ENCODE measurements around the gene ANK3. TPM values are rescaled to one million over a fixed set of nuclear protein-coding genes. Genes with fewer than 3 reads are reported as not detected.

Gene ANK3
- total and polyA plus RNA-seq, 4 experiments from 2014 or later, result 7.2 to 90.1 (median 55.8) TPM

DNA sequence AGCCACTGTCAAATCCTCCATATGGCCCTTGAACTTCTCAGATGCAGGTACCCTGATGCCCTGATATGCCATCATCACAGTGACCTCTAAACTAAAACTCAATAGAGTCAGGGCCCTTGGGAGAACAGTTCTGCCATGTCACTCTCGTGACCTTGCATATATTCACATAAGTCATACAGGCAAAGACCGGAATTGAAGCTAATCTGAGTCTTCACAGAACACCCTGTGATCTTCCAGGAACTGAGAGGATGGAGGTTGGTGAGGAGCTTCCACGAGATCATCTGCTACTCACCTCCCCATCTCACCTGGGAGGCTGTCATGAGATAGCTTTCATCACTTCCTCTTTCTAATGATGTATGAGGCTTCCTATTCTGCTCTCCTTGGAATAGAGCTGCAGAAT, 254.7 kb downstream of the ANK3 start:
- Histone ChIP-seq H3K4me3 (ENCODE audit: low read length in 2 of 2) (no peak overlapping the region), H3K4me1 (ENCODE audit: insufficient read depth, low read length) (no peaks in the 10 kb centered on the region), H3K9me3 (ENCODE audit: control insufficient read depth in 1 of 2, low read length in 2 of 2) (no peaks in the 10 kb centered on the region), H3K27ac (ENCODE audit: low read depth, low read length) (no peak overlapping the region), H3K36me3 (ENCODE audit: insufficient read depth, low read length) (no peaks in the 10 kb centered on the region), H3K27me3 (ENCODE audit: insufficient read depth, low read length) (no peaks in the 10 kb centered on the region)
- H3K36me3 Mint-ChIP-seq, result peaks cover 25 to 40% of the 10 kb centered on the region in 2 donors
- peak overlapping the region in 3 of 7 donors; percentile 4 to 79 (median 71) for H3K27ac Mint-ChIP-seq
- ChIA-PET CTCF (ENCODE audit: partially characterized antibody) (no interaction called here), POLR2A (ENCODE audit: partially characterized antibody) (no interaction called here)
- H3K27me3 Mint-ChIP-seq, result no peaks in the 10 kb centered on the region
- no peaks in the 10 kb centered on the region for H3K9me3 Mint-ChIP-seq
- peaks cover 0 to 4% (median 2%) of the 10 kb centered on the region in 4 donors for H3K4me1 Mint-ChIP-seq
- no peak for DNase-seq
- intact Hi-C loops (cut with micrococcal nuclease), result no loop called here
- no peak overlapping the region for H3K4me3 Mint-ChIP-seq

DNA sequence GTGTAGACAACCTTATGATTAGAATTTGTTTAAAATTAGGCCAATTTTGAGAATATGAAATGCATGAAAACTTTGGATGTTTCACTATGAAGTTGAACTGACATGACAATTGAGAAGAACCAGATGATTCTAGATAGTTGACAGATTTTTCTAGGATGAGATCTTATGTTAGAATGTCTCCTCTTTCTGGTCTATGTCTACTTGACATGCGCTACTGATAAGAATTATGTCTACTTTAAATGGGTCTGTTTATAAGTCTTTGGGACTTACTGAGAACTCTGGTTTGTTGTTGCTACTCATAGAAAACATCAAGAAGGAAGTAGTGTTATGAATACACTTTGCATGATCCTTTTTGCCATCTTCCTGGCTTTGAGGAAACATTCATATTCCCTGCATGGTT, 255.1 kb downstream of the ANK3 start:
- H3K4me3 ChIP-seq (ENCODE audit: low read length in 2 of 2), result no peak overlapping the region
- Mint-ChIP-seq H3K27me3 (no peaks in the 10 kb centered on the region), H3K4me1 (peaks cover 0 to 2% (median under 1%) of the 10 kb centered on the region in 4 donors), H3K36me3 (peaks cover 25 to 40% of the 10 kb centered on the region in 2 donors), H3K4me3 (no peak overlapping the region), H3K27ac (no peak overlapping the region), H3K9me3 (no peaks in the 10 kb centered on the region)
- CTCF ChIA-PET (ENCODE audit: partially characterized antibody), result no interaction called here
- intact Hi-C loops (cut with micrococcal nuclease), result no loop called here
- H3K27me3 ChIP-seq (ENCODE audit: insufficient read depth, low read length), result no peaks in the 10 kb centered on the region
- no peak for DNase-seq
- no peaks in the 10 kb centered on the region for H3K4me1 ChIP-seq (ENCODE audit: insufficient read depth, low read length)
- no peaks in the 10 kb centered on the region for H3K36me3 ChIP-seq (ENCODE audit: insufficient read depth, low read length)
- H3K27ac ChIP-seq (ENCODE audit: low read depth, low read length), result no peak overlapping the region
- POLR2A ChIA-PET (ENCODE audit: partially characterized antibody), result no interaction called here
- H3K9me3 ChIP-seq (ENCODE audit: control insufficient read depth in 1 of 2, low read length in 2 of 2), result no peaks in the 10 kb centered on the region

DNA sequence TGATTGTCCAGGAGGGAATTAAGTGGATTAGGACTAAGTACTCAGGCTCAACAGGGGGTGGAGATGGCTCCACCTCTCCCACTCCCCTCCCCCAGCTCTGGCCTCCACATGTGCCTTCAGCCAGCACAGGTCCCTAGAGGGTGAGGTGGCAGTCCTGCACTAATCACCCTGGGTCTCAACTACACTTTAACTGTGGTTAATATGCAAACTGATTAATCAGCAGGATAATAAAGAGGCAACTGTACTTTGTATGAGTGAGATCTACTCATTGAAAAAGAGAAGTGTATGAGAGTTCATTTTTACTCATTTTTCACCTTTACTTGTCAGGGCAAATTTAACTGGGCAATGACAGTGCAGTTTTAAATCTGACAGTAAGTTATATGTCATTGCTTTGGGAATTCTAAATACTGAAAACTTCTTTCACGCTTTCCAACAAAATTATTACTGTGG, 259.5 kb downstream of the ANK3 start:
- no peak for DNase-seq
- Histone ChIP-seq H3K4me3 (ENCODE audit: low read length in 2 of 2) (no peak overlapping the region), H3K27me3 (ENCODE audit: insufficient read depth, low read length) (no peaks in the 10 kb centered on the region), H3K4me1 (ENCODE audit: insufficient read depth, low read length) (no peaks in the 10 kb centered on the region), H3K9me3 (ENCODE audit: control insufficient read depth in 1 of 2, low read length in 2 of 2) (no peaks in the 10 kb centered on the region), H3K36me3 (ENCODE audit: insufficient read depth, low read length) (no peaks in the 10 kb centered on the region), H3K27ac (ENCODE audit: low read depth, low read length) (no peak overlapping the region)
- Mint-ChIP-seq H3K4me1 (peaks cover 0 to 2% (median 0%) of the 10 kb centered on the region in 4 donors), H3K9me3 (no peaks in the 10 kb centered on the region), H3K27ac (no peak overlapping the region), H3K4me3 (no peak overlapping the region), H3K27me3 (no peaks in the 10 kb centered on the region), H3K36me3 (peaks cover 15 to 31% of the 10 kb centered on the region in 2 donors)
- intact Hi-C loops (cut with micrococcal nuclease), result no loop called here
- POLR2A ChIA-PET (ENCODE audit: partially characterized antibody), result no interaction called here
- CTCF ChIA-PET (ENCODE audit: partially characterized antibody), result interaction anchor here (1.1 kb wide), 1 partner anchor 15 kb away, joined by 3 read pairs; no protein-coding TSS in a partner anchor

DNA sequence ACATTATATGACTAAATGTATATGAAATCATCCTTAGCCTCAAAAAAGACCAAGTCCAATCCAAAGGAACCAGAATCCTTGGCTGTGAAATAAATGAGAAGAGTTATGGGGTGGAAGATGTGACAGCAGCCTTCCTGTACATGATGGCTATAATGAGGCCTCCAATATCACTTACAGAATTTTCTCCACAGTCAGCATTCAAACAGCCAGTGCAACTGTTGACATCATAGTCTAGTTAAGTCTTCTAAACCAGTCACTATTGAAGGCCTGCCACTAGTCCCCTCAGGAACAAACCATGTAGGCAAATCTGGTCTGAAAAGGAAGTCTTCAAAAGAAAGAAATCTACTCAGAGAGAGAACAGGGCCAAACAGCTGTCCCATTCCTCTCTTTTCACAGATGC, 263.8 kb downstream of the ANK3 start:
- Histone ChIP-seq H3K4me1 (ENCODE audit: insufficient read depth, low read length) (no peaks in the 10 kb centered on the region), H3K4me3 (ENCODE audit: low read length in 2 of 2) (no peak overlapping the region), H3K27ac (ENCODE audit: low read depth, low read length) (no peak overlapping the region), H3K36me3 (ENCODE audit: insufficient read depth, low read length) (no peaks in the 10 kb centered on the region), H3K9me3 (ENCODE audit: control insufficient read depth in 1 of 2, low read length in 2 of 2) (no peaks in the 10 kb centered on the region), H3K27me3 (ENCODE audit: insufficient read depth, low read length) (no peaks in the 10 kb centered on the region)
- POLR2A ChIA-PET (ENCODE audit: partially characterized antibody), result no interaction called here
- Mint-ChIP-seq H3K27ac (peak overlapping the region in 1 of 7 donors; percentile 27), H3K4me1 (peaks cover 0 to 3% (median under 1%) of the 10 kb centered on the region in 4 donors), H3K4me3 (no peak overlapping the region), H3K36me3 (peaks cover 6 to 32% of the 10 kb centered on the region in 2 donors), H3K9me3 (no peaks in the 10 kb centered on the region), H3K27me3 (no peaks in the 10 kb centered on the region)
- intact Hi-C loops (cut with micrococcal nuclease), result no loop called here
- no peak for DNase-seq
- CTCF ChIA-PET (ENCODE audit: partially characterized antibody), result no interaction called here

DNA sequence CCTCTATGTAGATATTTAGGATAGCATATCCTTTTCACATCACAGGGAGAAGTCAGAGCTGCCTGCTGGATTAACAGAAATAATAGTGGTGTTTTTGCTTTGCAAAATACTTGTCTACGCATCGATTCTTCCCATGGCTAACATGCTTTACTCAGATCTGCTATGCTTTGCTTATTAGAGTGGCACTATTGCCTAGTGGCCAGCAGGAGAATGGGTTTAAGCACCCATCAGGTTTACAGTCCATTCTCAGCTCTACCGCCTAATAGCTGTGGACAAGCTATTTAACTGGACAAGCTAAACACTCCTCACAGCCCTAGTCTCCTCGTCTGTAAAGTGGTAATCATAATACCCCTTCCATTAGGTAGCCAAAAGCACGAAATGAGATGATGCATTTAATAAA, 265.1 kb downstream of the ANK3 start:
- Mint-ChIP-seq H3K36me3 (peaks cover 10 to 38% of the 10 kb centered on the region in 2 donors), H3K27me3 (no peaks in the 10 kb centered on the region), H3K9me3 (peaks cover 0 to 2% (median 0%) of the 10 kb centered on the region in 8 donors), H3K27ac (no peak overlapping the region), H3K4me1 (peaks cover 0 to 3% (median under 1%) of the 10 kb centered on the region in 4 donors), H3K4me3 (no peak overlapping the region)
- Histone ChIP-seq H3K27ac (ENCODE audit: low read depth, low read length) (no peak overlapping the region), H3K36me3 (ENCODE audit: insufficient read depth, low read length) (no peaks in the 10 kb centered on the region), H3K27me3 (ENCODE audit: insufficient read depth, low read length) (no peaks in the 10 kb centered on the region), H3K4me3 (ENCODE audit: low read length in 2 of 2) (no peak overlapping the region), H3K4me1 (ENCODE audit: insufficient read depth, low read length) (no peaks in the 10 kb centered on the region), H3K9me3 (ENCODE audit: control insufficient read depth in 1 of 2, low read length in 2 of 2) (no peaks in the 10 kb centered on the region)
- ChIA-PET POLR2A (ENCODE audit: partially characterized antibody) (no interaction called here), CTCF (ENCODE audit: partially characterized antibody) (interaction anchor here (2.5 kb wide), 1 partner anchor 10 kb away, joined by 6 read pairs; no protein-coding TSS in a partner anchor)
- intact Hi-C loops (cut with micrococcal nuclease), result no loop called here
- DNase-seq, result no peak

DNA sequence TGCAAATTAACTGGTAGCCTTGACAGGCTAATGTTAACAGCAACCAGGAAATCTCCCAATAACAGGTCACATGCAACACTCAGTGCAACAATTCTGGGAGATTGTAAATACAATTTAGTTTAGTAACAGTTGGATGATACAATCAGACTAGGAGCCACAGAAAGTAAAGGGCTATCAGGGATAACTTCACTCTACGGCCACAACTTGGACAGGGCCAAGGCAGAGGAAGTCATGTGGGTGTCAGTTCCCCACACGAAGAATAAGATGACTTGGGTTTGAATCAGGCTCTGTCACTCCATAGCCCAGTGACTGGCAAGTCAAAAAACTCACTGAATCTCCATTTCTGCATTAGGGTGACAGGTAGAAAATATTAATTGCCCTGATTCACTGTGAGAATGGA, 266.0 kb downstream of the ANK3 start:
- Mint-ChIP-seq H3K9me3 (peaks cover 0 to 2% (median 0%) of the 10 kb centered on the region in 8 donors), H3K4me1 (peaks cover 0 to 3% (median under 1%) of the 10 kb centered on the region in 4 donors), H3K27ac (no peak overlapping the region), H3K4me3 (no peak overlapping the region), H3K27me3 (no peaks in the 10 kb centered on the region), H3K36me3 (peaks cover 14 to 45% of the 10 kb centered on the region in 2 donors)
- intact Hi-C loops (cut with micrococcal nuclease), result no loop called here
- ChIA-PET POLR2A (ENCODE audit: partially characterized antibody) (no interaction called here), CTCF (ENCODE audit: partially characterized antibody) (interaction anchor here (2.5 kb wide), 1 partner anchor 9 kb away, joined by 6 read pairs; no protein-coding TSS in a partner anchor)
- Histone ChIP-seq H3K27me3 (ENCODE audit: insufficient read depth, low read length) (no peaks in the 10 kb centered on the region), H3K36me3 (ENCODE audit: insufficient read depth, low read length) (no peaks in the 10 kb centered on the region), H3K4me1 (ENCODE audit: insufficient read depth, low read length) (no peaks in the 10 kb centered on the region), H3K27ac (ENCODE audit: low read depth, low read length) (no peak overlapping the region), H3K4me3 (ENCODE audit: low read length in 2 of 2) (no peak overlapping the region), H3K9me3 (ENCODE audit: control insufficient read depth in 1 of 2, low read length in 2 of 2) (no peaks in the 10 kb centered on the region)
- DNase-seq, result no peak

DNA sequence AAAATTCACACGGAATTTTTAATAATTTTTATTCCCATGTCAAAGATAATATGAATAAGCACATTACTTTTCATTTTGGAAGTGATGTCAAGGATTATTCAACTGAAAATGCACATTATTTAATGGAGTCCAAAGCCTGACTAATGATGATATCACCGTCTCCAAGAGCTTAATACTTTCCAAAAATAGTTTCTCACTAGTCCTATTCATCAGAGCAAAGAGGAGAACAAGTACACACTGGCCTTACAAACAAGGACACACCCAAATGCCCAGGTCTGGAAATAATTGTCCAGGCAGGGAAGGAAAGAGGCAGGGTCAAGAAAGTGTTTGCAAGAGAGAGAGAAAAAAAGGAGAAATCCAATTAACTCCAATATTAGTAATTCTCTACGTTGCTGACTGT, 266.5 kb downstream of the ANK3 start:
- Histone ChIP-seq H3K36me3 (ENCODE audit: insufficient read depth, low read length) (no peaks in the 10 kb centered on the region), H3K4me3 (ENCODE audit: low read length in 2 of 2) (no peak overlapping the region), H3K27me3 (ENCODE audit: insufficient read depth, low read length) (no peaks in the 10 kb centered on the region), H3K9me3 (ENCODE audit: control insufficient read depth in 1 of 2, low read length in 2 of 2) (no peaks in the 10 kb centered on the region), H3K27ac (ENCODE audit: low read depth, low read length) (no peak overlapping the region), H3K4me1 (ENCODE audit: insufficient read depth, low read length) (no peaks in the 10 kb centered on the region)
- DNase-seq, result no peak
- ChIA-PET CTCF (ENCODE audit: partially characterized antibody) (interaction anchor here (2.5 kb wide), 1 partner anchor 9 kb away, joined by 6 read pairs; no protein-coding TSS in a partner anchor), POLR2A (ENCODE audit: partially characterized antibody) (no interaction called here)
- intact Hi-C loops (cut with micrococcal nuclease), result no loop called here
- Mint-ChIP-seq H3K27ac (peak overlapping the region in 1 of 7 donors; percentile 82), H3K36me3 (peaks cover 15 to 45% of the 10 kb centered on the region in 2 donors), H3K4me1 (peaks cover 0 to 3% (median under 1%) of the 10 kb centered on the region in 4 donors), H3K9me3 (peaks cover 0 to 2% (median 0%) of the 10 kb centered on the region in 8 donors), H3K27me3 (no peaks in the 10 kb centered on the region), H3K4me3 (no peak overlapping the region)
